SK-N-SH treated with all-trans-retinoic acid at 6 μM for 48 hours (cell line): ENCODE measurements around the gene KIF26A.

Experiments used
- TSHZ2 ChIP-seq: fragments of 250-450 bp; sonication (Bioruptor Pico); IDR thresholded peaks from 2 replicates; pipeline ENCODE4 v1.5.0; 2020; ENCODE audit warnings: mild to moderate bottlenecking, moderate library complexity
- ZFP3 ChIP-seq: fragments of 250-450 bp; sonication (Bioruptor Pico); IDR thresholded peaks from 2 replicates; pipeline ENCODE4 v1.5.0; 2020; ENCODE audit warnings: mild to moderate bottlenecking, moderate library complexity
- ZFP30 ChIP-seq: fragments of 450-650 bp; formaldehyde crosslinking; IDR thresholded peaks from 2 replicates; pipeline ENCODE4 v1.5.0; 2022; ENCODE audit warnings: mild to moderate bottlenecking, moderate library complexity

DNA sequence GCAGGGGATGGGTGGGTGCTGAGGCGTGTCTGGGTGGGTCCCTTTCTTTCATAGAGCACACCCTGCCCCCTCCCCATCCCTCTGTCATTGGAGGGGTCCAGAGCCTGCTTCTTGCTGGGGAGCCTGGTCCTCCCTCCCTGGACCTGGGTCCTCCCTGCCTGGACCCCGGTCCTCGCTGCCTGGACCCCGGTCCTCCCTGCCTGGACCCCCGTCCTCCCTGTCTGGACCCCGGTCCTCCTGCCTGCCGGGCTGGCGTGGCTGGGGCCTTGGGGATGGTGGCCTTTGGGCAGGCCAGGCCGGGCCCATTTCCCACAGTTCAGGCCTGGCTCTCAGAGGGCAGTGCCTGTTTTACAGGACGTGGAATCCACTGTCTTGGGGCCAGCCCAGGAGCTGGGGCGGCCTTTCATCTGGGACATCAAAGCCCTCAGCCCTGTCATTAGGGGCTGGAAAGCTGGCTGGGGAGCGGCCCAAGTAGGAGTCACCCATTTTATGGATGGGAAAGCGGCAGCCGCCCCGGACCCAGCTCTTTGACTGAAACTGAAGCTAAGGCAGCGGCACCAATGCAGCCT is 44.6 kb downstream of the KIF26A start:
- no peak for TF ChIP-seq ZFP3 (CRISPR knock-in tag)
- no peak for TF ChIP-seq TSHZ2
- no peak for TF ChIP-seq ZFP30 (CRISPR knock-in tag)
